GM12878 (cell line): ENCODE results near the gene TPK1. TPM values are rescaled to one million over a fixed set of nuclear protein-coding genes. Genes with fewer than 3 reads are reported as not detected.

ENCODE experiments used
- ATAC-seq: fragments of 200-7000 bp; cut with Tn5 transposase; 3 replicates; pipeline ENCODE4 v1.9.1; 2020; ENCODE audit warnings: mild to moderate bottlenecking, moderate library complexity
- BruUV-seq: library from RNA; stranded (reverse); fragments of 400-500 nt; replicated peaks from 2 replicates; lab custom pipeline; 2021; lab: Mats Ljungman, UMichigan
- CTCF ChIA-PET: fragments of 300-600 bp; sonication (Branson Sonifier 250); formaldehyde crosslinking; extraction: SDS; loops from one replicate; lab custom pipeline; 2021; ENCODE audit warnings: inconsistent platforms; lab: Yijun Ruan, JAX
- POLR2A ChIA-PET: fragments of 350-600 bp; formaldehyde crosslinking; extraction: SDS; loops from one replicate; lab custom pipeline; 2021; ENCODE audit warnings: inconsistent platforms; lab: Charles Lee
- RAD21 ChIA-PET: fragments of 300-600 bp; sonication (Branson Sonifier 250); formaldehyde crosslinking; loops from one replicate; lab custom pipeline; 2023; ENCODE audit warnings: antibody characterized with exemption; ENCODE audit not compliant: unreplicated experiment; lab: Charles Lee
- SMC1A ChIA-PET: fragments of 300-600 bp; sonication (Branson Sonifier 250); formaldehyde crosslinking; loops from one replicate; lab custom pipeline; 2023; ENCODE audit not compliant: unreplicated experiment, uncharacterized antibody; lab: Charles Lee
- DNase-seq: peaks from one replicate; pipeline ENCODE4 v3.0.0-alpha.2; 2011; ENCODE audit warnings: low read depth, low spot score
- FAIRE-seq: peaks from 3 replicates; lab custom pipeline; 2011; peaks lifted over from hg19 to GRCh38; lab: Jason Lieb, UNC
- H2AFZ ChIP-seq: 2 replicates; pipeline ENCODE4 v1.6.0; 2011; ENCODE audit warnings: low read depth, low read length, control low read depth; ENCODE audit not compliant: control insufficient read depth
- H3K27ac ChIP-seq: 2 replicates; pipeline ENCODE4 v1.5.1; 2011; ENCODE audit warnings: control low read depth; ENCODE audit not compliant: control insufficient read depth, insufficient read depth
- H3K27me3 ChIP-seq, 2 experiments: replicated peaks in 1 of 2; 2 replicates each; pipeline versions ENCODE4 v1.6.0 to v1.6.1; 2011; ENCODE audit warnings: low read length in 1 of 2; ENCODE audit not compliant: control insufficient read depth in 2 of 2, insufficient read depth in 2 of 2
- H3K36me3 ChIP-seq, 2 experiments: 2 replicates each; pipeline ENCODE4 v1.5.1; 2011; ENCODE audit warnings: low read length in 1 of 2; ENCODE audit not compliant: control insufficient read depth in 2 of 2, insufficient read depth in 2 of 2
- H3K4me1 ChIP-seq: 2 replicates; pipeline ENCODE4 v1.6.1; 2011; ENCODE audit warnings: mild to moderate bottlenecking, low read length, moderate library complexity, mixed read lengths; ENCODE audit not compliant: control insufficient read depth, insufficient read depth
- H3K4me2 ChIP-seq: 2 replicates; pipeline ENCODE4 v1.6.0; 2011; ENCODE audit warnings: control low read depth; ENCODE audit not compliant: control insufficient read depth, insufficient read depth
- H3K4me3 ChIP-seq: fragments of 200-600 bp; sonication (generic); 2 replicates; pipeline ENCODE4 v1.5.1; 2016
- H3K79me2 ChIP-seq: 2 replicates; pipeline ENCODE4 v1.6.0; 2011; ENCODE audit warnings: low read length; ENCODE audit not compliant: control insufficient read depth, insufficient read depth
- H3K9ac ChIP-seq: 2 replicates; pipeline ENCODE4 v1.8.0; 2011; ENCODE audit warnings: low read length, control low read depth, mixed read lengths; ENCODE audit not compliant: control insufficient read depth, insufficient read depth
- H3K9me3 ChIP-seq: replicated peaks from 3 replicates; pipeline ENCODE4 v1.5.1; 2011; ENCODE audit warnings: mild to moderate bottlenecking, low read length; ENCODE audit not compliant: control insufficient read depth, insufficient read depth
- H4K20me1 ChIP-seq: 2 replicates; pipeline ENCODE4 v1.6.0; 2011; ENCODE audit not compliant: control insufficient read depth, insufficient read depth
- CTCF ChIP-seq, 3 experiments: IDR thresholded peaks in 2 of 3; conservative IDR thresholded peaks in 1 of 3; 2 replicates each; pipeline ENCODE4 v1.5.1; 2011; ENCODE audit warnings: low read depth in 3 of 3, low read length in 3 of 3, mild to moderate bottlenecking in 3 of 3, control low read depth in 2 of 3, moderate library complexity in 2 of 3, inconsistent platforms in 1 of 3, mixed read lengths in 1 of 3; ENCODE audit not compliant: control insufficient read depth in 2 of 3, insufficient read depth in 1 of 3; ENCODE audit errors: extremely low read depth in 1 of 3
- JUND ChIP-seq: IDR thresholded peaks from 2 replicates; pipeline ENCODE4 v1.6.1; 2012; ENCODE audit warnings: low read depth, mild to moderate bottlenecking, low read length, improper control_type of control experiment, moderate library complexity
- KAT2A ChIP-seq: conservative IDR thresholded peaks from 2 replicates; pipeline ENCODE4 v1.6.1; 2011; ENCODE audit warnings: low read depth, low read length; ENCODE audit not compliant: control insufficient read depth
- MEF2A ChIP-seq: IDR thresholded peaks from 2 replicates; pipeline ENCODE4 v1.6.1; 2011; ENCODE audit warnings: low read depth, mild to moderate bottlenecking, low read length, moderate library complexity; ENCODE audit not compliant: insufficient read depth
- SREBF2 ChIP-seq: IDR thresholded peaks from 2 replicates; pipeline ENCODE4 v1.6.1; 2012; ENCODE audit warnings: mild to moderate bottlenecking, low read length
- SUZ12 ChIP-seq: fragments of 200-600 bp; sonication (generic); IDR thresholded peaks from one replicate; pipeline ENCODE4 v1.6.1; 2018; ENCODE audit warnings: antibody characterized with exemption, mild to moderate bottlenecking; ENCODE audit not compliant: unreplicated experiment
- WGBS: methylation state at CpG from one replicate; pipeline ENCODE4 v1.1.6; 2016; ENCODE audit warnings: low lambda C conversion rate; ENCODE audit not compliant: insufficient replicate concordance, insufficient coverage; ENCODE audit errors: missing lambda C conversion rate; 5-methylcytosine and 5-hydroxymethylcytosine counted together
- in situ Hi-C: fragments of 300-500 bp; cut with MboI; formaldehyde crosslinking; loops from 9 replicates; pipeline ENCODE4 v1.14.3; 2018; ENCODE audit warnings: mixed read lengths
- intact Hi-C: fragments of 100-400 bp; cut with micrococcal nuclease; formaldehyde crosslinking; loops from one replicate; pipeline ENCODE4 v1.14.2; 2022; ENCODE audit not compliant: unreplicated experiment
- polyA plus RNA-seq, 11 experiments: library from polyadenylated mRNA; depleted of rRNA in 4 of 11; unstranded in 6 of 11; stranded (reverse) in 5 of 11; fragments of >200 nt; fragmentation: Nextera tagmentation in 4 of 11; fragmentation: Illumina TruSeq in 1 of 11; extraction: Ambion mirVana in 4 of 11; extraction: Trizol in 1 of 11; gene quantifications; 1 replicate in 1 of 11; 2 replicates in 10 of 11; pipeline versions ENCODE4 v1.2.1 to v1.2.3, GENCODE V29; 2011 to 2016; ENCODE audit warnings: inconsistent platforms in 2 of 11, missing spikeins in 2 of 11, low read depth in 1 of 11
- total RNA-seq, 4 experiments: library from RNA; depleted of rRNA in 3 of 4; stranded (reverse); fragments of >200 nt in 3 of 4; fragmentation: Illumina TruSeq in 1 of 4; extraction: Trizol in 1 of 4; gene quantifications; 2 replicates each; pipeline versions ENCODE4 v1.2.1 to v1.2.3, GENCODE V29; 2013 to 2021
- TF ChIP-seq, protein P1 (sequence below): fragments of 450-650 bp; IDR thresholded peaks from 2 replicates; pipeline ENCODE4 v1.6.1; 2017; ENCODE audit warnings: antibody characterized with exemption, mild to moderate bottlenecking, moderate library complexity
- TF ChIP-seq, protein P2 (sequence below): fragments of 450-650 bp; IDR thresholded peaks from 2 replicates; pipeline ENCODE4 v1.6.1; 2016; ENCODE audit warnings: mild to moderate bottlenecking

Gene TPK1
- total and polyA plus RNA-seq, 10 of the 15 experiments (the other 5 are each of a cell fraction or from before 2014, with no cell fraction given): 7.1 to 19.0 (median 9.3) TPM

DNA sequence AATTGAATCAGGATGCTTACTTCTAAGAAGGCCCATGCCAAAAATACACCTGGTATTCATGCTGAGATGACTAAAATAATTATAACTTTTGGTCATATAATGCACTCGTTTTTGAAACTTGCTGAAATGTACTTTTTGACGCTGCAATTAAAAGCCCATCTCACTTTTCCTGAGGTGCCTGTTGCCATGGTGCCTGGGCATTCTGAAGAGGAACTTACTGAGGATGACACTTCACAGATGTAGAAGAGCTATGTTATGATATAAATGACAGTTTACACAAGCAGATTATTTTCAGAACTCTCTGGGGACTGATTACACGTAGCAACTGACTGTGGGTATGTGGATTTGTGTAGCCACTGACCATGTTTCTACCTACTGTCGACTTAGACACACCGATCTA is 182.4 kb downstream of the TPK1 start:
- no peaks in the 10 kb centered on the region for H3K27me3 ChIP-seq
- no peaks in the 10 kb centered on the region for H3K79me2 ChIP-seq
- SMC1A ChIA-PET: no interaction called here
- H3K9ac ChIP-seq: no peak overlapping the region
- no peaks in the 10 kb centered on the region for H4K20me1 ChIP-seq
- CTCF ChIA-PET: no interaction called here
- H3K4me1 ChIP-seq: no peaks in the 10 kb centered on the region
- 6% methylated on average over 5 of the region's 5 CpGs for WGBS
- intact Hi-C loops: no loop called here
- DNase-seq (no peak), FAIRE-seq (no peak), ATAC-seq (peak; percentile 57)
- no TSS peak for BruUV-seq
- no peak overlapping the region for H2AFZ ChIP-seq
- RAD21 ChIA-PET: no interaction called here
- no peak for TF ChIP-seq SUZ12
- 0 out of 2 replicates have a peak, but pooled peaks have one; percentile 7 for TF ChIP-seq MEF2A
- in situ Hi-C loops: no loop called here
- no peak overlapping the region for H3K27ac ChIP-seq
- no peaks in the 10 kb centered on the region for H3K36me3 ChIP-seq
- no peak overlapping the region for H3K4me2 ChIP-seq
- no peaks in the 10 kb centered on the region; the same call in 1 of the 3 replicates for H3K9me3 ChIP-seq
- POLR2A ChIA-PET: no interaction called here
- H3K4me3 ChIP-seq: no peak overlapping the region

GRCh38 chr7:144650439-144650838 is 185.4 kb downstream of the TPK1 start:
- POLR2A ChIA-PET: no interaction called here
- H3K27ac ChIP-seq: no peak overlapping the region
- in situ Hi-C loops: no loop called here
- H3K79me2 ChIP-seq: no peaks in the 10 kb centered on the region
- ATAC-seq (no peak), DNase-seq (no peak), FAIRE-seq (no peak)
- no peak overlapping the region for H3K4me2 ChIP-seq
- H3K9ac ChIP-seq: no peak overlapping the region
- no peaks in the 10 kb centered on the region for H3K27me3 ChIP-seq
- H4K20me1 ChIP-seq: no peaks in the 10 kb centered on the region
- RAD21 ChIA-PET: no interaction called here
- no peaks in the 10 kb centered on the region; the same call in 1 of the 3 replicates for H3K9me3 ChIP-seq
- 98% methylated on average over 14 of the region's 24 CpGs for WGBS
- intact Hi-C loops: no loop called here
- H3K36me3 ChIP-seq: no peaks in the 10 kb centered on the region
- CTCF ChIA-PET: interaction anchor here (0.6 to 1.2 kb wide), 2 partner anchors 14 to 15 kb away, joined by 3 to 4 read pairs; no protein-coding TSS in a partner anchor
- no peak overlapping the region for H2AFZ ChIP-seq
- no peaks in the 10 kb centered on the region for H3K4me1 ChIP-seq
- no TSS peak for BruUV-seq
- H3K4me3 ChIP-seq: no peak overlapping the region
- SMC1A ChIA-PET: no interaction called here
- TF ChIP-seq, protein P1, sequence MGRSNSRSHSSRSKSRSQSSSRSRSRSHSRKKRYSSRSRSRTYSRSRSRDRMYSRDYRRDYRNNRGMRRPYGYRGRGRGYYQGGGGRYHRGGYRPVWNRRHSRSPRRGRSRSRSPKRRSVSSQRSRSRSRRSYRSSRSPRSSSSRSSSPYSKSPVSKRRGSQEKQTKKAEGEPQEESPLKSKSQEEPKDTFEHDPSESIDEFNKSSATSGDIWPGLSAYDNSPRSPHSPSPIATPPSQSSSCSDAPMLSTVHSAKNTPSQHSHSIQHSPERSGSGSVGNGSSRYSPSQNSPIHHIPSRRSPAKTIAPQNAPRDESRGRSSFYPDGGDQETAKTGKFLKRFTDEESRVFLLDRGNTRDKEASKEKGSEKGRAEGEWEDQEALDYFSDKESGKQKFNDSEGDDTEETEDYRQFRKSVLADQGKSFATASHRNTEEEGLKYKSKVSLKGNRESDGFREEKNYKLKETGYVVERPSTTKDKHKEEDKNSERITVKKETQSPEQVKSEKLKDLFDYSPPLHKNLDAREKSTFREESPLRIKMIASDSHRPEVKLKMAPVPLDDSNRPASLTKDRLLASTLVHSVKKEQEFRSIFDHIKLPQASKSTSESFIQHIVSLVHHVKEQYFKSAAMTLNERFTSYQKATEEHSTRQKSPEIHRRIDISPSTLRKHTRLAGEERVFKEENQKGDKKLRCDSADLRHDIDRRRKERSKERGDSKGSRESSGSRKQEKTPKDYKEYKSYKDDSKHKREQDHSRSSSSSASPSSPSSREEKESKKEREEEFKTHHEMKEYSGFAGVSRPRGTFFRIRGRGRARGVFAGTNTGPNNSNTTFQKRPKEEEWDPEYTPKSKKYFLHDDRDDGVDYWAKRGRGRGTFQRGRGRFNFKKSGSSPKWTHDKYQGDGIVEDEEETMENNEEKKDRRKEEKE: no peak
- TF ChIP-seq SREBF2 (no peak), CTCF (IDR thresholded peaks at IDR 0.05 in 2 of 3, conservative IDR thresholded peaks at IDR 0.05 in 1 of 3; ENCODE audit: control insufficient read depth in 2 of 3, extremely low read depth in 1 of 3, insufficient read depth in 1 of 3, low read depth in 3 of 3, low read length in 3 of 3) (no peak), KAT2A (no peak), JUND (no peak)
- TF ChIP-seq, protein P2, sequence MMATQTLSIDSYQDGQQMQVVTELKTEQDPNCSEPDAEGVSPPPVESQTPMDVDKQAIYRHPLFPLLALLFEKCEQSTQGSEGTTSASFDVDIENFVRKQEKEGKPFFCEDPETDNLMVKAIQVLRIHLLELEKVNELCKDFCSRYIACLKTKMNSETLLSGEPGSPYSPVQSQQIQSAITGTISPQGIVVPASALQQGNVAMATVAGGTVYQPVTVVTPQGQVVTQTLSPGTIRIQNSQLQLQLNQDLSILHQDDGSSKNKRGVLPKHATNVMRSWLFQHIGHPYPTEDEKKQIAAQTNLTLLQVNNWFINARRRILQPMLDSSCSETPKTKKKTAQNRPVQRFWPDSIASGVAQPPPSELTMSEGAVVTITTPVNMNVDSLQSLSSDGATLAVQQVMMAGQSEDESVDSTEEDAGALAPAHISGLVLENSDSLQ: no peak
